ENCODE data around the gene SMYD5.

SMYD5 gene

GRCh38 chr2:73208258-73208657 lies 5.8 kb upstream of the SMYD5 start:
- DNase-seq, result no peak

DNA sequence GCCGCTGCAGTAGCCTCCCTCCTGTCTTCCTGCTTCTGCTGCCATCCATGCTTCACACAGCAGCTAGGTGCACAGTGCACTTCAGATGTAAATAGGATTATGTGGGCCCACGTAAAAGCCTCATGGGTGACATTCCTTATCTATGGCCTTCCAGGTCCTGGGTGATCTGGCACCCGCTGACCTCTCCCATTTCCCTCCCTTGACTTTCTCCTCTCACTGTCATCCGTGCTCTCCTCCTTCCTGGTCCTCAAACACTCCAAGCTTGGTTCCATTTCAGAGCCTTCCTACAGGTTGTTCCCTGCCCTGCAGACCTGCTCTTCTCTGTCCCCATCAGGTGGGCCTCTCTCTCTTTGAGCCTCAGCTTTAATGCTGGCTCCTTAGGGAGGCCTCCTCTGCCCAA lies 4.0 kb upstream of the SMYD5 start:
- no peak for DNase-seq

- DNase-seq, result no peak
These were observed 3.3 kb upstream of the SMYD5 start for GRCh38 chr2:73210696-73211095.

DNA sequence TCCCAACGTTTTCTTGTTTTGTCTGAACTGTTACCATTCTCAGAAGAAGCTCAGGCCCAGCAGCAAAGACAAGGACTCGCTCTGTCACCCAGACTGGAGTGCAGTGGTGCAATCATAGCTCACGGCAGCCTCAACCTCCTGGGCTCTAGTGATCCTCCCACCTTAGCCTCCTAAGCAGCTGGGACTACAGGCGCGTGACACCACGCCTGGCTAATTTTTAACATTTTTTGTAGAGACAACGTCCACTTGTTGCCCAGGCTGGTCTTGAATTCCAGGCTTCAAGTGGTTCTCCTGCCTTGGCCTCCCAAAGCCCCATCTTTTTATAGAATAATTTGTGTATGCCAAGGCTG lies 2.0 kb upstream of the SMYD5 start:
- DNase-seq, result no peak

DNA sequence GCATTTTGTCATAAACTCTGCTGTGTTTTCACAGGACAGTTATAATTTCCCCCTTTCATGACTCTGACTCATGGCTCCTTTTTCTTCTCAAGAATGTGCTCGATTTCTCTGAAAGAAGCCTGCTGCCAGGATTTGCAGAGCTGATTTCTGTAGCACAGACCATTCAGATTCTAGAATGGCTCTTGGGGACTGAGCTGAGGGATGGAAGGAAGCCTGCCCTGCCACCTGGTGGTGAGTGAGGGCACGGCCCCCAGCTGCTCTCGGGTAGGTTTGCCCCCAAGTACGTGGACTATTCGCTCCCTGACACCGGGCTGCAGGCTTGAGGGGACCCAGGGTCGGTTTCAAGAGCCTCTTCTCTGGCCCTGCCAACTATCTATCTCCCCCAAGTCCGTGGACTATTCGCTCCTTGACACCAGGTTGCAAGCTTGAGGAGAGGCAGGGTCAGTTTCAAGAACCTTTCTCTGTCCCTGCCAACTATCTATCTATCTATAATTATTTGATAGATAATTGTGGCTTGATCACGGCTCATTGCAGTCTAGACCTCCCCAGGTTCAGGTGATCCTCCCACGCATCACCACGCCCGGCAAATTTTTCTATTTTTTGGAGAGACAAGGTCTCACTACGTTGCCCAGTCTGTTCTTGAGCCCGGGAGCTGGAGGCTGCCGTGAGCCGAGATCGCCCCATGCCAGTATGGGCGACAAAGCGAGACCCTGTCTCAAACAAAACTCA lies 1.4 kb upstream of the SMYD5 start:
- peak; percentile 80 for DNase-seq

DNA sequence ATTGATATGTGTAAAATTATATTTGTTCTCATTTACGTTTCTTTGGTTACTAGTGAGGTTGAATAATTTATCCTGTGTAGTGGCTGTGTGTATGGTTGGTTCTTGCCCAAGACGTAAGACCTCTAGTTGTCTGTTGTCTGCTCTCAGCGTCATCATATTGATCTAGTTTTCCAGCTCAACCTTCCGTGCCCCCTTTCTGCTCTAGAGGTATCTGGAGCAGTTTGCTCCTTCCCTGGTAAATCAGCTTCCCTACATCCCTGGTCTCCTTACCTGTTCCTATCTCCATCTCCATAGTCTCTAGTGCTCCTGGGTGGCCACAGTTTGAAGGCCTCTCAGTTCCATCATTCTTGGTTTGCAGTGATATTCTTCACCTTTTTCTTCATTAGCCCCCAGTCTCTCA lies 1.2 kb downstream of the SMYD5 start:
- DNase-seq, result no peak

GRCh38 chr2:73217160-73217559 lies 3.1 kb downstream of the SMYD5 start:
- DNase-seq, result no peak

DNA sequence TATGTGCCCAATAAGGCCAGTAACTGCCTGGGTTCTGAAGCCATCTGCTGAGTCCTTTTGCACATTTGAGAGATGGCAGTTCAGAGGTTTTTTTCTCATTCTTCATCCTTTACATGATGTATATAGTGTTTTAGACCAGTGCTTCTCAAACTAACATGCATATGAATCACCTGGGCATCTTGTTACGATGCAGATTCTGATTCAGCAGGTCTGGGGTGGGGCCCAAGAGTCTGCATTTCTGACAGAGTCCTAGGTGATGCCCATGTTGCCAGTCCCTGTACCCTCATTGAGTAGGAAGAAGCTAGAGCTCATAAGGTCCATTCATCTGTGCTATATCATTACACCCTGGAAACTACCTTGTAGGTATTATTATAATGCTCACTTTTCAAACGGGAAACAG lies 3.8 kb downstream of the SMYD5 start:
- DNase-seq, result no peak

DNA sequence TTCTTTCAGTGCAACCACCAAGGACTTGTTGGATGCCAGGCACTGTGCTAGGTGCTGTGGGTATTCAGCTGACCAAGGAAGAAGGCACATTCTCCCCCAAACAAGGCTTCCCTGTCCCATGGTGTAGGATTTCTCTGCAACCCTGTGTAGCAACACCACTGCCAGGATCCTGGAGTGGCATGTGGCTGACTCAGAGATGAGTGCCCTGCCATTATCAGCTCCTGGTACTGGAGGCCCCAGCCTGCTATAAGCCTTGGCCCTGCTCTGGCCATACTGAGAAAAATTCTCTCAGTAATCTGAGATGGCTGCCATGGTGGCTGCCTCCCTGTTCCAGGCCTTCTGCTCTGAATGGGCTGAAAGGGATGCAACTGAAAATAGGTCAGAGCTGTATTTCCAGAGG lies 4.3 kb downstream of the SMYD5 start:
- DNase-seq, result no peak

DNA sequence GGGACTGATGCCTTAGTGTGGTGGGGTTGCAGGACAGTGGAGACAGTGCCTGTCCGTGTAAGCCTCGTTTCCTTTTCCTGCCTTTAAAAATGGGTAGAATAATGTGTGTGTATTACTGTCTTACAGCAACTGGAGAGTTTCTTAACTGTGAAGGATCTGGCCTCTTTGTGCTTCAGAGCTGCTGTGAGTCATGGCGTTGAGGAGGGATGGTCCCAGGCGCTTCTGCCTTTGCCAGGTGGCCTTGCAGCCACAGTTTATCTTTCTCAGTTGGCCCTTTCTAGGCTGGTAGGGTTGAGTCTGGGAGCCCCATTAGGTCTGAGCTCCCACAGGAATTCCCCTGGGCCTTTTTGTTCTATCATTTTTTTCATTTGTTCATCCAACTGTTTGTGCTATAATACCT lies 9.8 kb downstream of the SMYD5 start:
- no peak for DNase-seq

DNA sequence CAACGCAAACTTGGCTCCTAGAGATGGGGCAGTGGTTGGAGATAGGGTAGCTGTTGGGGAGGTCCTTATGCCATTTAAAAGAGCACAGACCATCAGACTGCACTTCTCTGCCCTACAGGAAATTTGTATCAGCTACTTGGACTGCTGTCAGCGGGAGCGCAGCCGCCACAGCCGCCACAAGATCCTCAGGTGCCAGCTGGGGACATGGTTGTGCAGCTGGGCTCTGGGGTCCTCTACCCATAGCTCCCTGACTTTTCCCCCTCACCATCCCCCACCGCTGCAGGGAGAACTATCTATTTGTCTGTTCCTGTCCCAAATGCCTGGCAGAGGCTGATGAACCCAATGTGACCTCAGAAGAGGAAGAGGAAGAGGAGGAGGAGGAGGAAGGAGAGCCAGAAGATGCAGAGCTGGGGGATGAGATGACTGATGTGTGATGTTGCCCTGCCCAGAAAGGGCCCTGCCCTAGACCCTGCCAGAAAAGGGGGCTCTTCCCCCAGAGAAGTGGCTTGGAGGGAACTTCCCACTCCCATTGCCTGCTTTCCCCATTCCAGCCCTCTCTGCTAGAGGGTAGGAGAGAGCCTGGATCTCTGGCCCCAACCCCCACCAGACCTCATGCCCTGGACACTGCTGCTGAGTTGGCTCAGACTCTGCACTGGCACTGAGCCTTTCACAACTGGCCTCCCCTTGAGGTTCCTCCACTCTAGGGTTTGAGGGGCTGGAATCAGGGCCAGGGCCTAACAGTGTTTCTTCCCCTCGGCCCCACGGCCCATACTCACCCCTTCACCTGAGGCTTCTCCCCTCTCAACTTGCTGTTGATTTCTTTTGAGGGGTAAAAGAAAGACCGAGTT lies 11.7 kb downstream of the SMYD5 start:
- DNase-seq, result no peak

DNA sequence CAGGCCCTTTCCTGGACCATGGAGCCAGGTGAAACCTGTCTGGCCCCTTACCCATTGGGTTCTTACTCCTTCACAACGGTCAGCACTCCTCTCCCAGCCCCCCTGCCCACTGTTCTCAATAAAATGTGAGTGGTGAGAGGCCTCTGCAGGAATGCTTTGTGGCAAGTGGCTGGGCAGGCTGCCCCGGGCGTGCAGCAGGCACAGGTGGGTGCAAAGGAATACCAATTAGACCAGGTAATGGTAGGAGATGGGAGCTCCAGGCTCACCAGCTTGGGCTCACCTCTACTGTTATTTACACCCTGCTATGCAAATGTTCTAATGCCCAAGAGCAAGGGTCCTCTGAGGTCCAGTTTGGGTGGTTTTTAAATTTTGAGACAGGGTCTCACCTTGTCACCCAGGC lies 13.0 kb downstream of the SMYD5 start:
- DNase-seq, result no peak

GRCh38 chr2:73228631-73229030 lies 14.6 kb downstream of the SMYD5 start:
- DNase-seq, result no peak

DNA sequence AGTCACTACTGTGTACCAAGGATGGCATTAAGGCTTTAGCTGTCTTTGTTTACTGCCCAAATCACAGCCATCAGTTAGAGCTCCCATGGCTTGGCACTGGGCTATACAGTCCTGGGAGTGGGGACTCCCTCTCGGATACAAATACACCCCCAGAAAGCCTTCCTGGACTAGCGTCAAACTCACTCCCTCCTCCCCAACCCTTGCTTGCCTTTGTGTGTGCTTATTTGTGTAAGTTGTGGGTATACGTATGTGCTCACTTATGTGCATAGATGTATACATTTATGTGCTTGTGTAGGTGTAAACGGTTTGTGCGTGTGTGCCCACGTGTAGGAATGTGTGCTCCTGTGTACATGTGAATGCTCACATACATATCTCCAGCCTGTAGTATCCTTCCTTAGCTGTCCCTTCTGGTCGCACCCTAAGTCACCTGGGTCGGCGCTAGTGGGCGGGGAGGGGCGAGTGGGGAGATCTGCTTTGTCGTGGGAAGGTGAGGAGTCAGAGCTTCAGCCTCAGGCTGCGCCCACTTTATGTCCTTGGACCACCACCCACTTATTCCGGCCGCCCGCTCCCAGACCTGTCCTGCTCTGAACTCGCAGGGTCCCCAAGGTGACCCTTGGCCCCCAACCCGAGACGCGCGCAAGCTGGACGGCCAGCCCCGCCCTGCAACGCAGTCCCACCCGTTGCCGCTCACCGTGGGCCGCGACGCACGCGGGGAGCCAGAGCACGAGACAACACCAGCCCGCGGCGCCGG lies 18.5 kb downstream of the SMYD5 start:
- no peak for DNase-seq

GRCh38 chr2:73233154-73233931 lies 19.3 kb downstream of the SMYD5 start, which contains the start of gene PRADC1:
Gene PRADC1, minus strand, starts transcription at chr2:73233239. Its CDS starts 79 bp downstream, at chr2:73233160.
- peak; percentile 87 for DNase-seq

- peak; percentile 84 for DNase-seq
These were observed 20.1 kb downstream of the SMYD5 start, which contains the start of gene CCT7 for GRCh38 chr2:73233932-73234832. Gene CCT7, plus strand, starts transcription at chr2:73234308. Its CDS starts 71 bp downstream, at chr2:73234379.

- DNase-seq, result no peak
These were observed 21.4 kb downstream of the SMYD5 start for GRCh38 chr2:73235315-73236028.

DNA sequence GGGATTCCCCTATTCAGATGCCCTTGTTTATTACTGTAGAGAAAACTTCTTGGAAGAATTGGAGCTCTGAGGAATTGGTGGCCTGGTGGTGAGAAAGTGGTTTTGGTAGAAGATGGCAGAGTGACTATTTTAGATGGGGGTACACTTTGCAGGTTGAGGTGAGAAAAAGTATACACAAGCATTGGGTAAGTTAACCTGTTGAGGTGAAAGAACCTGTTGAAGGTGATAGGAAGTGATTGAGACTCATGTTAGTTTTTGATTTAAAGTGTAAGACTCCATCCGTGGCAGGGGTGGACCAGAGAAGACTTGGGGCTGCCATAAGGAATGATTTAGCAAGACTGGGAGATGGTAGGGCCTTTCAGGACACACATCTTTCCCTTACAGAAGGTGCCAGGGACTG lies 23.1 kb downstream of the SMYD5 start:
- no peak for DNase-seq

DNA sequence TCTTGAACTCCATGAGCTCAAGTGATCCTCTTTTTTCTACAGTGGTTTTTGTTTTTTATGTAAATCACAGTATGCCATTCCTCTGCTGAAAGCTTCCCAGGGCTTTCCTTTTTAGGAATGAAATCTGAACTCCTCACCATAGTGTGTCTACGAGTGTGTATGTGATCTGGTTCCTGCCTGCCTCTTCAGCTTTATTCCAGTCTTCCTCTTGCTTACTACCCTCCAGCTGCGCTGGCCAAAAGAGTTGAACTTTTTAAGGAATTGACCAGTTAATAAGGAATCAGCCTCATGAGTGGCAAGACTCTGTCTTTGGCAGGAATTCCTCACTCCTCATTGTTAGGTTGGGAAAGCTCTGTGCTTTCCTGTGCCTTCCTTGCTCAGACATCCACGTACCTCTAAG lies 24.1 kb downstream of the SMYD5 start:
- DNase-seq, result no peak

DNA sequence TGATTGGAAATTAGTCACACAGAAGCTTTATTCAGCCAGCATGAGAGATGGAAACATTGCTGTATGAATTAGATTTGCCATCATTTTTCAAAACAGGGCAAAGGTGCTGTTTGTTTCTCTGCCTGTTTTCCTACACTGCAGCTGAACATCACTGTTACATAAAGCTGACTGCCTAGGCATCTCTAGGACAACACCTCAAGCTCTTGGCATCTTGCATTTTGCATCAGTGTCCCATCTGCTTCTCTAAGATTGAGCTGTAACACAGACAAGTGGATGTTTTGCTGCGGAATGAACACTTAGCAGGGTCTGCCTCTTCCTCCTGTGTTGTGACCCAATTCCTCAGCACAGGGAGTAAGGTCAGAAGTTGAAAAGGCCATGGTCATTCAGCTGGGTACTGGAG lies 24.9 kb downstream of the SMYD5 start:
- no peak for DNase-seq

DNA sequence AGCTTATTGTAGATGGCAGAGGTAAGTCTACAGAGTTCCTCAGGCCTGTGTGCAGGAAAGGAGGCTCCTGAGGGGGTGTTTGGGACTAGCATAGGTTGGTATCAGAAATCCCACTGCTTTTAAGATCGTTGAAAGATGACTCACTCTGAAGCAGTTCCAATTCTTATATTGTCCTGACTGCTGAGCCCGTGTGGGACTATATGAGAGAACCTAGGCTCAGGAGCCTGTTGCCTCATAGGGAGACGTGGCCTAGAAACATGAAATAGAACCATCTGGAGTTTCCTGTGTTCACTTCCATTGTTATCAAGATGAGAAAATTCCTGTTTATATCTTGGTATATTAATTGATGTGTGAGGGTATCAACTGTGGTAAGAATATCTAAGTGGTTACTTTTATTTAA lies 25.7 kb downstream of the SMYD5 start:
- no peak for DNase-seq

Data from activated T-cell treated with anti-CD3 and anti-CD28 coated beads, Interleukin-2, amount 50 U/mL, for 1 hour (primary cell).